Thoracic aorta (tissue), 2 donors: Measurements from ENCODE around the gene CDHR3. TPM values are rescaled to one million over a fixed set of nuclear protein-coding genes. Genes with fewer than 3 reads are reported as not detected.

Source experiments
- ATAC-seq: fragments of 150-250 bp; one replicate; pipeline ENCODE4 v1.8.0; 2017; ENCODE audit warnings: low read depth; ENCODE audit not compliant: insufficient number of reproducible peaks, low FRiP score
- DNase-seq: peaks from one replicate; pipeline ENCODE4 v3.0.0-alpha.2; 2020; ENCODE audit warnings: low spot score
- H3K27ac ChIP-seq, 2 donors: fragments of 200-600 bp; sonication (generic); 1 replicate in 1 of 2; 2 replicates in 1 of 2; pipeline ENCODE4 v1.5.1; 2016; ENCODE audit warnings: mild to moderate bottlenecking in 2 of 2, moderate library complexity in 2 of 2
- H3K27me3 ChIP-seq: fragments of 200-600 bp; sonication (generic); replicated peaks from 2 replicates; pipeline ENCODE4 v1.6.0; 2016; ENCODE audit warnings: mild to moderate bottlenecking; ENCODE audit not compliant: insufficient read depth
- H3K36me3 ChIP-seq: fragments of 200-600 bp; sonication (generic); one replicate; pipeline ENCODE4 v1.5.1; 2016
- H3K4me1 ChIP-seq, 2 donors: fragments of 200-600 bp; sonication (generic); 1 replicate in 1 of 2; 2 replicates in 1 of 2; pipeline versions ENCODE4 v1.5.1 to v1.6.0; 2016; ENCODE audit warnings: low read depth in 2 of 2, mild to moderate bottlenecking in 1 of 2; ENCODE audit not compliant: control insufficient read depth in 1 of 2
- H3K4me3 ChIP-seq: fragments of 200-600 bp; sonication (generic); 2 replicates; pipeline ENCODE4 v1.5.1; 2016; ENCODE audit warnings: mild to moderate bottlenecking
- H3K9me3 ChIP-seq: fragments of 200-600 bp; sonication (generic); 2 replicates; pipeline ENCODE4 v1.5.1; 2016
- total RNA-seq, 2 donors: library from RNA; depleted of rRNA; stranded (reverse); fragments of >200 nt; gene quantifications; one replicate each; pipeline versions ENCODE4 v1.1.0 to v1.2.3, GENCODE V29; 2016
- TF ChIP-seq, protein P1 (sequence below): fragments of 200-600 bp; sonication (generic); IDR thresholded peaks from one replicate; pipeline ENCODE4 v1.5.1; 2019; ENCODE audit warnings: antibody characterized with exemption

Gene CDHR3
- total RNA-seq, 2 donors from 2014 or later, result 1.5 to 8.7 TPM

GRCh38 chr7:105958012-105958411 lies 5.1 kb upstream of the CDHR3 start:
- no peaks in the 10 kb centered on the region for H3K4me1 ChIP-seq
- H3K27me3 ChIP-seq, result no peaks in the 10 kb centered on the region
- no peak overlapping the region for H3K27ac ChIP-seq
- TF ChIP-seq, protein P1, sequence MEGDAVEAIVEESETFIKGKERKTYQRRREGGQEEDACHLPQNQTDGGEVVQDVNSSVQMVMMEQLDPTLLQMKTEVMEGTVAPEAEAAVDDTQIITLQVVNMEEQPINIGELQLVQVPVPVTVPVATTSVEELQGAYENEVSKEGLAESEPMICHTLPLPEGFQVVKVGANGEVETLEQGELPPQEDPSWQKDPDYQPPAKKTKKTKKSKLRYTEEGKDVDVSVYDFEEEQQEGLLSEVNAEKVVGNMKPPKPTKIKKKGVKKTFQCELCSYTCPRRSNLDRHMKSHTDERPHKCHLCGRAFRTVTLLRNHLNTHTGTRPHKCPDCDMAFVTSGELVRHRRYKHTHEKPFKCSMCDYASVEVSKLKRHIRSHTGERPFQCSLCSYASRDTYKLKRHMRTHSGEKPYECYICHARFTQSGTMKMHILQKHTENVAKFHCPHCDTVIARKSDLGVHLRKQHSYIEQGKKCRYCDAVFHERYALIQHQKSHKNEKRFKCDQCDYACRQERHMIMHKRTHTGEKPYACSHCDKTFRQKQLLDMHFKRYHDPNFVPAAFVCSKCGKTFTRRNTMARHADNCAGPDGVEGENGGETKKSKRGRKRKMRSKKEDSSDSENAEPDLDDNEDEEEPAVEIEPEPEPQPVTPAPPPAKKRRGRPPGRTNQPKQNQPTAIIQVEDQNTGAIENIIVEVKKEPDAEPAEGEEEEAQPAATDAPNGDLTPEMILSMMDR, result no peak
- no peak for DNase-seq
- H3K9me3 ChIP-seq, result no peaks in the 10 kb centered on the region
- no peak for ATAC-seq
- H3K4me3 ChIP-seq, result no peak overlapping the region
- no peaks in the 10 kb centered on the region for H3K36me3 ChIP-seq

DNA sequence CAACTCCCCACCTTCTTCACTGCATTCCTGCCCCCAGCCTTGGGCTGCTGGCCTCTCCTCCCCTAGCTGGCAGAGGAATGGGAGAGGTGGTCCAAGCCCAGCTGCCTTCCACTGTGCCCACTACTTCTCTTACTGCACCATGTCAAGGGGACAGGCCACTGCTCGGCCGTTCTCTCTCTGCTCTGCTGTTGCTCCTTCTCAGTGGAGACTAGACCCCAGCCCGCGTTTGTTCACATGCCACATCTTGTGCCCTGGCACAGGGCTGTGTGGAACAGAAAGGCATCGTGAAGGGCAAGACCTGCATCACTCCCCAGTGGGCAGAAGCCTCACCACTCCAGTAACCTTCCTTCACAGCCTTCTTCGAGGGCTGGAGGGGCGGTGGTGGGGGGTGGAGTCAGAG lies 711 bp upstream of the CDHR3 start:
- no peaks in the 10 kb centered on the region for H3K9me3 ChIP-seq
- DNase-seq (no peak), ATAC-seq (no peak)
- TF ChIP-seq, protein P1, result no peak
- H3K4me1 ChIP-seq, result no peaks in the 10 kb centered on the region
- H3K27ac ChIP-seq, result no peak overlapping the region
- no peaks in the 10 kb centered on the region for H3K27me3 ChIP-seq
- H3K36me3 ChIP-seq, result no peaks in the 10 kb centered on the region
- no peak overlapping the region for H3K4me3 ChIP-seq

GRCh38 chr7:105971845-105972244 lies 8.8 kb downstream of the CDHR3 start:
- ATAC-seq, result no peak
- no peak overlapping the region for H3K27ac ChIP-seq
- TF ChIP-seq, protein P1, result no peak

GRCh38 chr7:105972276-105972675 lies 9.2 kb downstream of the CDHR3 start:
- H3K9me3 ChIP-seq, result no peaks in the 10 kb centered on the region
- TF ChIP-seq, protein P1, result no peak
- H3K4me1 ChIP-seq, result no peaks in the 10 kb centered on the region
- H3K4me3 ChIP-seq, result no peak overlapping the region
- no peaks in the 10 kb centered on the region for H3K36me3 ChIP-seq
- no peak for ATAC-seq
- DNase-seq, result no peak
- H3K27me3 ChIP-seq, result no peaks in the 10 kb centered on the region
- H3K27ac ChIP-seq, result no peak overlapping the region

More at GRCh38 chr7:105971845-105972244, 8.8 kb downstream of the CDHR3 start:
- DNase-seq, result no peak
- Histone ChIP-seq H3K9me3 (no peaks in the 10 kb centered on the region), H3K36me3 (no peaks in the 10 kb centered on the region), H3K4me1 (no peaks in the 10 kb centered on the region), H3K27me3 (no peaks in the 10 kb centered on the region), H3K4me3 (no peak overlapping the region)

GRCh38 chr7:105974471-105974870 lies 11.4 kb downstream of the CDHR3 start:
- H3K27ac ChIP-seq, result no peak overlapping the region
- ATAC-seq, result no peak
- TF ChIP-seq, protein P1, result no peak

More at GRCh38 chr7:105974471-105974870, 11.4 kb downstream of the CDHR3 start:
- H3K36me3 ChIP-seq, result no peaks in the 10 kb centered on the region
- no peaks in the 10 kb centered on the region for H3K4me1 ChIP-seq
- H3K27me3 ChIP-seq, result no peaks in the 10 kb centered on the region
- H3K4me3 ChIP-seq, result no peak overlapping the region
- no peak for DNase-seq
- H3K9me3 ChIP-seq, result no peaks in the 10 kb centered on the region
